Body of pancreas (tissue), 4 donors: ENCODE measurements around the gene CDK16. TPM values are rescaled to one million over a fixed set of nuclear protein-coding genes. Genes with fewer than 3 reads are reported as not detected.

ENCODE experiments used
- ATAC-seq: fragments of 150-250 bp; one replicate; pipeline ENCODE4 v1.9.1; 2016
- DNase-seq, 4 donors: peaks; one replicate each; pipeline ENCODE4 v3.0.0-alpha.2; 2019
- H3K27ac ChIP-seq, 4 donors: fragments of 200-600 bp; sonication (generic); 1 replicate in 3 of 4; 2 replicates in 1 of 4; pipeline versions ENCODE4 v1.5.1 to v1.6.1; 2016 to 2019; ENCODE audit warnings: mild to moderate bottlenecking in 1 of 4, mixed read lengths in 1 of 4, moderate library complexity in 1 of 4
- H3K27me3 ChIP-seq, 2 donors: fragments of 200-600 bp; sonication (generic); one replicate each; pipeline ENCODE4 v1.6.0; 2016; ENCODE audit warnings: mild to moderate bottlenecking in 1 of 2
- H3K36me3 ChIP-seq, 2 donors: fragments of 200-600 bp; sonication (generic); replicated peaks in 1 of 2; 2 replicates each; pipeline ENCODE4 v1.5.1; 2016; ENCODE audit warnings: low read depth in 2 of 2; ENCODE audit not compliant: insufficient read depth in 1 of 2
- H3K4me1 ChIP-seq: fragments of 200-600 bp; sonication (generic); one replicate; pipeline ENCODE4 v1.6.0; 2016
- H3K4me3 ChIP-seq, 2 donors: fragments of 200-600 bp; sonication (generic); 1 replicate in 1 of 2; 2 replicates in 1 of 2; pipeline ENCODE4 v1.5.1; 2016 to 2019
- H3K9me3 ChIP-seq, 3 donors: fragments of 200-600 bp; sonication (generic); 1 replicate in 2 of 3; 2 replicates in 1 of 3; pipeline ENCODE4 v1.5.1; 2016
- CTCF ChIP-seq, 7 experiments: fragments of 450-650 bp in 4 of 7; fragments of 200-600 bp in 3 of 7; sonication (generic) in 3 of 7; IDR thresholded peaks; one replicate each; pipeline ENCODE4 v1.5.1; 2016 to 2019; ENCODE audit warnings: antibody characterized with exemption in 7 of 7
- POLR2A ChIP-seq, 3 donors: fragments of 450-650 bp; IDR thresholded peaks; one replicate each; pipeline ENCODE4 v1.6.1; 2016; ENCODE audit warnings: antibody characterized with exemption in 3 of 3, mild to moderate bottlenecking in 2 of 3
- WGBS, 2 donors: methylation state at CpG; one replicate each; pipeline ENCODE4 v1.1.5; 2017; 5-methylcytosine and 5-hydroxymethylcytosine counted together
- intact Hi-C: fragments of 100-400 bp; cut with DNase I; formaldehyde crosslinking; loops from one replicate; pipeline ENCODE4 v1.15.1; 2023
- total RNA-seq, 2 donors: library from RNA; depleted of rRNA; stranded (reverse); fragments of >200 nt; gene quantifications; one replicate each; pipeline ENCODE4 v1.1.0, GENCODE V29; 2016

CDK16 gene
- total RNA-seq, 2 donors from 2014 or later: 53.2 to 83.4 TPM

- DNase-seq (no peak), ATAC-seq (no peak)
- no peak for TF ChIP-seq POLR2A (IDR thresholded peaks at IDR 0.05)
- peaks cover 44% of the 10 kb centered on the region for H3K4me1 ChIP-seq
- no peak overlapping the region for H3K27ac ChIP-seq
- no peaks in the 10 kb centered on the region for H3K9me3 ChIP-seq
- no peak overlapping the region for H3K4me3 ChIP-seq
- intact Hi-C loops: no loop called here
- 13 to 23% methylated on average over 1 to 7 of the region's 7 CpGs for WGBS, 2 donors
- peaks cover 0 to 3% of the 10 kb centered on the region in 2 donors for H3K36me3 ChIP-seq
- H3K27me3 ChIP-seq: no peaks in the 10 kb centered on the region
Observed at GRCh38 chrX:47197526-47197925, 21.0 kb upstream of the CDK16 start.

GRCh38 chrX:47198026-47198686, 20.3 kb upstream of the CDK16 start:
- Histone ChIP-seq H3K27me3 (no peaks in the 10 kb centered on the region), H3K36me3 (peaks cover 0 to 4% of the 10 kb centered on the region in 2 donors), H3K9me3 (no peaks in the 10 kb centered on the region), H3K4me3 (no peak overlapping the region), H3K4me1 (peaks cover 41% of the 10 kb centered on the region), H3K27ac (no peak overlapping the region)
- TF ChIP-seq CTCF (IDR thresholded peaks at IDR 0.05) (no peak), POLR2A (IDR thresholded peaks at IDR 0.05) (no peak)
- DNase-seq (no peak), ATAC-seq (no peak)
- 71 to 73% methylated on average over 7 to 9 of the region's 10 CpGs for WGBS, 2 donors
- intact Hi-C loops: no loop called here

GRCh38 chrX:47198687-47199080, 19.8 kb upstream of the CDK16 start:
- H3K4me3 ChIP-seq: no peak overlapping the region
- H3K4me1 ChIP-seq: peaks cover 39% of the 10 kb centered on the region
- H3K27me3 ChIP-seq: no peaks in the 10 kb centered on the region
- no peak for DNase-seq
- H3K27ac ChIP-seq: no peak overlapping the region
- intact Hi-C loops: no loop called here
- H3K9me3 ChIP-seq: no peaks in the 10 kb centered on the region
- WGBS, 2 donors: 70 to 79% methylated on average over 4 of the region's 15 CpGs
- no peak for ATAC-seq
- peaks cover 0 to 4% of the 10 kb centered on the region in 2 donors for H3K36me3 ChIP-seq
- TF ChIP-seq CTCF (IDR thresholded peaks at IDR 0.05): no peak
- no peak for TF ChIP-seq POLR2A (IDR thresholded peaks at IDR 0.05)

- peaks cover 39% of the 10 kb centered on the region for H3K4me1 ChIP-seq
- DNase-seq (no peak), ATAC-seq (no peak)
- H3K4me3 ChIP-seq: no peak overlapping the region
- peaks cover 0 to 4% of the 10 kb centered on the region in 2 donors for H3K36me3 ChIP-seq
- no peak overlapping the region for H3K27ac ChIP-seq
- intact Hi-C loops: no loop called here
- 86 to 91% methylated on average over 4 to 10 of the region's 10 CpGs for WGBS, 2 donors
- H3K27me3 ChIP-seq: no peaks in the 10 kb centered on the region
- no peaks in the 10 kb centered on the region for H3K9me3 ChIP-seq
- no peak for TF ChIP-seq POLR2A (IDR thresholded peaks at IDR 0.05)
- TF ChIP-seq CTCF (IDR thresholded peaks at IDR 0.05): no peak
Observed at GRCh38 chrX:47199286-47199685, 19.2 kb upstream of the CDK16 start.

- peaks cover 26% of the 10 kb centered on the region for H3K4me1 ChIP-seq
- no peak for TF ChIP-seq POLR2A (IDR thresholded peaks at IDR 0.05)
- TF ChIP-seq CTCF (IDR thresholded peaks at IDR 0.05): no peak
- no peaks in the 10 kb centered on the region for H3K27me3 ChIP-seq
- H3K27ac ChIP-seq: no peak overlapping the region
- peaks cover 0 to 6% of the 10 kb centered on the region in 2 donors for H3K36me3 ChIP-seq
- DNase-seq: no peak
- WGBS, 2 donors: 70 to 84% methylated on average over 4 to 9 of the region's 9 CpGs
- no peak for ATAC-seq
- no peak overlapping the region for H3K4me3 ChIP-seq
- intact Hi-C loops: no loop called here
- H3K9me3 ChIP-seq: no peaks in the 10 kb centered on the region
Observed at GRCh38 chrX:47200385-47201150, 17.9 kb upstream of the CDK16 start.
